ENCODE data around the gene TAF4B.

The TAF4B gene

GRCh38 chr18:26185267-26185666 lies 41.0 kb upstream of the TAF4B start:
- H4K20me1 ChIP-seq (ENCODE audit: low read depth, low read length), result no peaks in the 10 kb centered on the region
- H3K4me3 ChIP-seq (ENCODE audit: insufficient read depth, low read length, poor library complexity, severe bottlenecking), result no peak overlapping the region
- no peaks in the 10 kb centered on the region for H3K27me3 ChIP-seq (ENCODE audit: low read length)
- no peaks in the 10 kb centered on the region for H3K79me2 ChIP-seq (ENCODE audit: insufficient read depth, low read length)
- peak overlapping the region; percentile 10 for H2AFZ ChIP-seq (ENCODE audit: low read depth, low read length, severe bottlenecking)
- peaks cover 80% of the 10 kb centered on the region for H3F3A ChIP-seq (ENCODE audit: insufficient read depth)
- peaks cover 10% of the 10 kb centered on the region; the same call in 1 of the 2 replicates for H3K9me3 ChIP-seq (ENCODE audit: insufficient read depth, low read length)
- TF ChIP-seq CTCF (IDR thresholded peaks at IDR 0.05; ENCODE audit: insufficient read depth, low read length, poor library complexity, severe bottlenecking) (no peak), EZH2phosphoT487 (conservative IDR thresholded peaks at IDR 0.05; ENCODE audit: low read length) (no peak)
- H3K27ac ChIP-seq (ENCODE audit: low read depth, low read length), result peak overlapping the region; percentile 59
- H3K9ac ChIP-seq (ENCODE audit: low read length), result peak overlapping the region; percentile 1; the same call in 1 of the 2 replicates
- H3K9me2 ChIP-seq (replicated peaks; ENCODE audit: insufficient read depth, low read length), result no peaks in the 10 kb centered on the region
- H3K4me2 ChIP-seq (ENCODE audit: low read depth, low read length, poor library complexity, severe bottlenecking), result peak overlapping the region; percentile 11
- peaks cover 7% of the 10 kb centered on the region; the same call in 1 of the 2 replicates for H3K36me3 ChIP-seq (ENCODE audit: low read length)

GRCh38 chr18:26190506-26190905 lies 35.7 kb upstream of the TAF4B start:
- H3F3A ChIP-seq (ENCODE audit: insufficient read depth), result peaks cover 67% of the 10 kb centered on the region
- no peaks in the 10 kb centered on the region for H3K9me2 ChIP-seq (replicated peaks; ENCODE audit: insufficient read depth, low read length)
- H3K27me3 ChIP-seq (ENCODE audit: low read length), result no peaks in the 10 kb centered on the region
- H3K27ac ChIP-seq (ENCODE audit: low read depth, low read length), result peak overlapping the region; percentile 96
- TF ChIP-seq EZH2phosphoT487 (conservative IDR thresholded peaks at IDR 0.05; ENCODE audit: low read length) (no peak), CTCF (IDR thresholded peaks at IDR 0.05; ENCODE audit: insufficient read depth, low read length, poor library complexity, severe bottlenecking) (no peak)
- peak overlapping the region; percentile 35 for H3K9ac ChIP-seq (ENCODE audit: low read length)
- H4K20me1 ChIP-seq (ENCODE audit: low read depth, low read length), result no peaks in the 10 kb centered on the region
- no peaks in the 10 kb centered on the region for H3K9me3 ChIP-seq (ENCODE audit: insufficient read depth, low read length)
- H3K36me3 ChIP-seq (ENCODE audit: low read length), result no peaks in the 10 kb centered on the region
- no peaks in the 10 kb centered on the region for H3K79me2 ChIP-seq (ENCODE audit: insufficient read depth, low read length)
- peak overlapping the region; percentile 92 for H3K4me2 ChIP-seq (ENCODE audit: low read depth, low read length, poor library complexity, severe bottlenecking)
- H3K4me3 ChIP-seq (ENCODE audit: insufficient read depth, low read length, poor library complexity, severe bottlenecking), result peak overlapping the region; percentile 39
- peak overlapping the region; percentile 29 for H2AFZ ChIP-seq (ENCODE audit: low read depth, low read length, severe bottlenecking)

- Histone ChIP-seq H2AFZ (ENCODE audit: low read depth, low read length, severe bottlenecking) (no peak overlapping the region), H3K9me3 (ENCODE audit: insufficient read depth, low read length) (no peaks in the 10 kb centered on the region), H3K79me2 (ENCODE audit: insufficient read depth, low read length) (no peaks in the 10 kb centered on the region), H3K9ac (ENCODE audit: low read length) (peak overlapping the region; percentile 41), H3K9me2 (replicated peaks; ENCODE audit: insufficient read depth, low read length) (no peaks in the 10 kb centered on the region), H3K36me3 (ENCODE audit: low read length) (no peaks in the 10 kb centered on the region), H3F3A (ENCODE audit: insufficient read depth) (peaks cover 56% of the 10 kb centered on the region), H3K4me2 (ENCODE audit: low read depth, low read length, poor library complexity, severe bottlenecking) (peak overlapping the region; percentile 92), H3K27ac (ENCODE audit: low read depth, low read length) (peak overlapping the region; percentile 96), H4K20me1 (ENCODE audit: low read depth, low read length) (no peaks in the 10 kb centered on the region), H3K27me3 (ENCODE audit: low read length) (no peaks in the 10 kb centered on the region), H3K4me3 (ENCODE audit: insufficient read depth, low read length, poor library complexity, severe bottlenecking) (no peak overlapping the region)
- TF ChIP-seq CTCF (IDR thresholded peaks at IDR 0.05; ENCODE audit: insufficient read depth, low read length, poor library complexity, severe bottlenecking) (peak; percentile 34), EZH2phosphoT487 (conservative IDR thresholded peaks at IDR 0.05; ENCODE audit: low read length) (no peak)
Observed at GRCh38 chr18:26192233-26192632, 34.0 kb upstream of the TAF4B start.

Measured in SU-DHL-6 (cell line).